AG04450 (cell line): ENCODE results near the gene RAB5B. TPM values are rescaled to one million over a fixed set of nuclear protein-coding genes. Genes with fewer than 3 reads are reported as not detected.

Source experiments
- CTCF ChIA-PET: fragments of 300-600, 350-600 bp; formaldehyde crosslinking; extraction: SDS; loops from one replicate; lab custom pipeline; 2022; ENCODE audit warnings: antibody characterized with exemption, inconsistent platforms; lab: Charles Lee
- POLR2A ChIA-PET: fragments of 350-600 bp; formaldehyde crosslinking; extraction: SDS; loops from one replicate; lab custom pipeline; 2021; ENCODE audit warnings: antibody characterized with exemption, inconsistent platforms; lab: Yijun Ruan, JAX
- DNase-seq: peaks from one replicate; pipeline ENCODE4 v3.0.0-alpha.2; 2011; ENCODE audit warnings: low read depth, low spot score
- H3K27ac ChIP-seq: one replicate; pipeline ENCODE4 v1.5.1; 2012; ENCODE audit warnings: low read depth, low read length, control low read depth
- H3K27me3 ChIP-seq: one replicate; pipeline ENCODE4 v1.6.0; 2012; ENCODE audit warnings: low read length; ENCODE audit not compliant: control insufficient read depth, insufficient read depth
- H3K4me3 ChIP-seq: 2 replicates; pipeline ENCODE4 v1.5.1; 2011; ENCODE audit warnings: mild to moderate bottlenecking, low read depth, low read length, control low read depth
- H3K9me3 ChIP-seq: 2 replicates; pipeline ENCODE4 v1.5.1; 2012; ENCODE audit warnings: low read length; ENCODE audit not compliant: control insufficient read depth, insufficient read depth
- CTCF ChIP-seq: IDR thresholded peaks from 2 replicates; pipeline ENCODE4 v1.5.1; 2011; ENCODE audit warnings: low read depth, low read length, control low read depth, inconsistent platforms
- polyA plus RNA-seq: library from polyadenylated mRNA; depleted of rRNA; stranded (reverse); fragments of >200 nt; gene quantifications from 2 replicates; pipeline ENCODE4 v1.2.3, GENCODE V29; 2011

RAB5B gene
- polyA plus RNA-seq, 1 experiment: 157 TPM

GRCh38 chr12:55940065-55940732, 33.7 kb upstream of the RAB5B start:
- ChIA-PET CTCF (interaction anchor here (0.6 to 4.3 kb wide), 34 partner anchors 9 to 1715 kb away, joined by 3 to 93 read pairs (median 4); partner anchors contain the start of genes DGKA, MMP19, ORMDL2 and PYM1), POLR2A (interaction anchor here (0.6 to 1.0 kb wide), 4 partner anchors 13 to 202 kb away, joined by 4 read pairs; partner anchors contain the start of genes DNAJC14, ORMDL2, PYM1 and SARNP)
- Histone ChIP-seq H3K27ac (no peak overlapping the region), H3K4me3 (no peak overlapping the region; the same call in 1 of the 2 replicates), H3K27me3 (no peaks in the 10 kb centered on the region), H3K9me3 (no peaks in the 10 kb centered on the region)
- TF ChIP-seq CTCF: peak; percentile 93
- DNase-seq: peak; percentile 60

GRCh38 chr12:55942055-55942454, 31.8 kb upstream of the RAB5B start:
- Histone ChIP-seq H3K9me3 (no peaks in the 10 kb centered on the region), H3K27me3 (no peaks in the 10 kb centered on the region), H3K4me3 (no peak overlapping the region), H3K27ac (no peak overlapping the region)
- DNase-seq: no peak
- ChIA-PET POLR2A (no interaction called here), CTCF (interaction anchor here (0.6 to 1.0 kb wide), 3 partner anchors 12 to 54 kb away, joined by 3 to 6 read pairs (median 4); partner anchors contain the start of gene DGKA)
- TF ChIP-seq CTCF: no peak

GRCh38 chr12:55942577-55943136, 31.2 kb upstream of the RAB5B start:
- no peak for TF ChIP-seq CTCF
- ChIA-PET CTCF (interaction anchor here (0.6 to 0.7 kb wide), 2 partner anchors 12 to 54 kb away, joined by 4 to 6 read pairs; partner anchors contain the start of gene DGKA), POLR2A (interaction anchor here (0.6 kb wide), 1 partner anchor 113 kb away, joined by 4 read pairs; the partner anchor contains the start of gene DNAJC14)
- DNase-seq: no peak
- Histone ChIP-seq H3K27ac (no peak overlapping the region), H3K4me3 (no peak overlapping the region), H3K27me3 (no peaks in the 10 kb centered on the region), H3K9me3 (no peaks in the 10 kb centered on the region)

- TF ChIP-seq CTCF: no peak
- POLR2A ChIA-PET: no interaction called here
- Histone ChIP-seq H3K9me3 (no peaks in the 10 kb centered on the region), H3K4me3 (no peak overlapping the region), H3K27me3 (no peaks in the 10 kb centered on the region), H3K27ac (no peak overlapping the region)
- DNase-seq: no peak
- CTCF ChIA-PET: interaction anchor here (0.7 to 3.5 kb wide), 3 partner anchors 13 to 208 kb away, joined by 4 to 11 read pairs (median 10); no protein-coding TSS in a partner anchor
Observed at GRCh38 chr12:55946553-55946952, 27.3 kb upstream of the RAB5B start.

GRCh38 chr12:55955344-55955743, 18.5 kb upstream of the RAB5B start:
- no peak for DNase-seq
- POLR2A ChIA-PET: interaction anchor here (0.5 to 0.7 kb wide), 2 partner anchors 28 to 47 kb away, joined by 3 to 5 read pairs; partner anchors contain the start of gene PYM1
- Histone ChIP-seq H3K9me3 (no peaks in the 10 kb centered on the region), H3K27me3 (peaks cover 2% of the 10 kb centered on the region), H3K4me3 (no peak overlapping the region), H3K27ac (no peak overlapping the region)
- CTCF ChIA-PET: interaction anchor here (0.6 to 2.2 kb wide), 5 partner anchors 15 to 235 kb away, joined by 3 to 5 read pairs (median 3); no protein-coding TSS in a partner anchor
- TF ChIP-seq CTCF: no peak
